Omental fat pad (tissue), 4 donors: ENCODE measurements around the gene PEX3. TPM values are rescaled to one million over a fixed set of nuclear protein-coding genes. Genes with fewer than 3 reads are reported as not detected.
"Not testable (repeated sequence)": the region's sequence is repeated elsewhere in the genome, so short reads cannot be mapped to it uniquely, and the experiment has no call there.

Experiments used
- ATAC-seq: fragments of 150-250 bp; one replicate; pipeline ENCODE4 v1.9.1; 2016; ENCODE audit warnings: mild to moderate bottlenecking, moderate library complexity; ENCODE audit not compliant: low FRiP score
- DNase-seq: peaks from one replicate; pipeline ENCODE4 v3.0.0-alpha.2; 2019; ENCODE audit warnings: low spot score
- CTCF ChIP-seq, 3 donors: fragments of 450-650 bp; IDR thresholded peaks; one replicate each; pipeline ENCODE4 v1.5.1; 2016 to 2017; ENCODE audit warnings: antibody characterized with exemption in 3 of 3, mild to moderate bottlenecking in 3 of 3, moderate library complexity in 2 of 3
- total RNA-seq, 4 donors: library from RNA; depleted of rRNA; stranded (reverse); fragments of >200 nt; gene quantifications; one replicate each; pipeline ENCODE4 v1.1.0, GENCODE V29; 2016

PEX3 gene
- total RNA-seq, 4 donors from 2014 or later: 9.7 to 14.2 (median 11.9) TPM

- DNase-seq: no peak
- no peak for TF ChIP-seq CTCF (IDR thresholded peaks at IDR 0.05)
- ATAC-seq: no peak
These were observed 7.5 kb upstream of the PEX3 start for GRCh38 chr6:143443096-143443495.

GRCh38 chr6:143447865-143448264 lies 2.7 kb upstream of the PEX3 start:
- not testable (repeated sequence) for ATAC-seq, DNase-seq

GRCh38 chr6:143449082-143449713 lies 1.4 kb upstream of the PEX3 start:
- no peak for TF ChIP-seq CTCF (IDR thresholded peaks at IDR 0.05)
- DNase-seq (no peak), ATAC-seq (no peak)

GRCh38 chr6:143449714-143450452 lies 722 bp upstream of the PEX3 start:
- no peak for TF ChIP-seq CTCF (IDR thresholded peaks at IDR 0.05)
- DNase-seq (no peak), ATAC-seq (no peak)

- TF ChIP-seq CTCF (IDR thresholded peaks at IDR 0.05): no peak
- no peak for DNase-seq
- no peak for ATAC-seq
These were observed 926 bp downstream of the PEX3 start for GRCh38 chr6:143451531-143451930.

GRCh38 chr6:143457563-143458359 lies 7.2 kb downstream of the PEX3 start:
- DNase-seq (no peak), ATAC-seq (no peak)
- no peak for TF ChIP-seq CTCF (IDR thresholded peaks at IDR 0.05)

GRCh38 chr6:143465546-143465945 lies 14.9 kb downstream of the PEX3 start:
- DNase-seq (no peak), ATAC-seq (no peak)
- no peak for TF ChIP-seq CTCF (IDR thresholded peaks at IDR 0.05)
